Measurements from ENCODE around the gene LCN15.

Gene LCN15

GRCh38 chr9:136740971-136741882 lies 23.1 kb downstream of the LCN15 start:
- Histone ChIP-seq H3K36me3 (ENCODE audit: insufficient read depth, insufficient read length, low read length) (no peaks in the 10 kb centered on the region), H3K27me3 (ENCODE audit: insufficient read depth, insufficient read length) (peaks cover 4% of the 10 kb centered on the region), H3K4me3 (ENCODE audit: insufficient read length, low read depth) (no peak overlapping the region), H3K9ac (ENCODE audit: insufficient read length, low read depth) (no peak overlapping the region), H3K9me3 (ENCODE audit: insufficient read depth, low read length) (no peaks in the 10 kb centered on the region), H3K4me1 (ENCODE audit: insufficient read depth, insufficient read length) (peaks cover 21% of the 10 kb centered on the region)
- DNase-seq (ENCODE audit: low read depth, low spot score): no peak
- TF ChIP-seq YY1 (IDR thresholded peaks at IDR 0.05; ENCODE audit: insufficient read depth, insufficient read length): no peak
- TF ChIP-seq ZNF274 (IDR thresholded peaks at IDR 0.05; ENCODE audit: low read depth, low read length): no peak
- TF ChIP-seq SUZ12 (IDR thresholded peaks at IDR 0.05; ENCODE audit: extremely low read depth, insufficient read depth, insufficient read length): no peak

DNA sequence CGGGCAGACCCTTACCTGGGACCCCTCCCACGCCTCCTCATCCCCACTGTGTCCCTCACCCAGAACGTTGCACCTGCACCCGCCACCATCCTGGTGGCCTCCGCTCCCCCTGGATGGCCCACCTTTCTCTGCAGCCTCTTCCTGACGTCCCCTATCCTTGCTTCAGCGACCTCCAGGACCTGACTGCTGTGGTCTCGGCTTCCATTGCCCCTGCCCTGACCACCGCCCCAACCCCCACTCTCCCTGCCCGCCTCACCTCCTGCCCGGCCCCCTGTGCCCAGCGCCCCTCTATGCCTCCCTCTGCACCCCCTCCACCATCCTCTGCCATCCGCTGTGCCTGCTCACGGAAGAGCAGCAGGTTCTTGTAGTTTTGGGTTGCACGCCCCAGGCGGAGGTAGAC lies 23.8 kb downstream of the LCN15 start:
- peaks cover 4% of the 10 kb centered on the region for H3K27me3 ChIP-seq (ENCODE audit: insufficient read depth, insufficient read length)
- no peaks in the 10 kb centered on the region for H3K9me3 ChIP-seq (ENCODE audit: insufficient read depth, low read length)
- no peak overlapping the region for H3K4me3 ChIP-seq (ENCODE audit: insufficient read length, low read depth)
- no peaks in the 10 kb centered on the region for H3K36me3 ChIP-seq (ENCODE audit: insufficient read depth, insufficient read length, low read length)
- DNase-seq (ENCODE audit: low read depth, low spot score): no peak
- H3K4me1 ChIP-seq (ENCODE audit: insufficient read depth, insufficient read length): peaks cover 21% of the 10 kb centered on the region
- TF ChIP-seq ZNF274 (IDR thresholded peaks at IDR 0.05; ENCODE audit: low read depth, low read length) (no peak), YY1 (IDR thresholded peaks at IDR 0.05; ENCODE audit: insufficient read depth, insufficient read length) (no peak), SUZ12 (IDR thresholded peaks at IDR 0.05; ENCODE audit: extremely low read depth, insufficient read depth, insufficient read length) (no peak)
- H3K9ac ChIP-seq (ENCODE audit: insufficient read length, low read depth): no peak overlapping the region

- DNase-seq (ENCODE audit: low read depth, low spot score): no peak
- Histone ChIP-seq H3K27me3 (ENCODE audit: insufficient read depth, insufficient read length) (peaks cover 4% of the 10 kb centered on the region), H3K4me1 (ENCODE audit: insufficient read depth, insufficient read length) (peaks cover 21% of the 10 kb centered on the region), H3K9ac (ENCODE audit: insufficient read length, low read depth) (no peak overlapping the region), H3K36me3 (ENCODE audit: insufficient read depth, insufficient read length, low read length) (no peaks in the 10 kb centered on the region), H3K4me3 (ENCODE audit: insufficient read length, low read depth) (no peak overlapping the region), H3K9me3 (ENCODE audit: insufficient read depth, low read length) (no peaks in the 10 kb centered on the region)
- TF ChIP-seq SUZ12 (IDR thresholded peaks at IDR 0.05; ENCODE audit: extremely low read depth, insufficient read depth, insufficient read length): no peak
- TF ChIP-seq YY1 (IDR thresholded peaks at IDR 0.05; ENCODE audit: insufficient read depth, insufficient read length): no peak
- TF ChIP-seq ZNF274 (IDR thresholded peaks at IDR 0.05; ENCODE audit: low read depth, low read length): no peak
Measured at GRCh38 chr9:136740069-136740468, 24.2 kb downstream of the LCN15 start.

DNA sequence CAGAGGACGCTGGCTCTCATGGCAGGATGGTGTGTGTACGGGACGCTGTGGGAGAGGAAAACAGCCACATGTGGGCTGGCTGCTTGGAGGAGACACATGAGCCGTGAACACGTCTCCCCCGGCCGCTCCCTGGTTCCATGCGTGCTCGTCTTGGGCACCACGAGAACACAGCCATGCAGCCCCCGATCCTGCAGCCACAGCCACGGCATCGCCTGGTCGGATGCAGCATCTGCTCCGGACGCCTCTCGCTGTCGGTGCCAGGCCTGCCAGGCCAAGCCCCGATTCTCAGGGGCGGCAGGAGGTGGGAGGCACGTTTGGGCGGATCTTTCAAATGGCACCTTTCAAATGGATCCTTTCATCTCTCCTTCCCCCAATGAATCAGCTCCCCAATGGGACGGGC lies 24.8 kb downstream of the LCN15 start:
- H3K27me3 ChIP-seq (ENCODE audit: insufficient read depth, insufficient read length): peaks cover 4% of the 10 kb centered on the region
- no peak for TF ChIP-seq ZNF274 (IDR thresholded peaks at IDR 0.05; ENCODE audit: low read depth, low read length)
- no peak for TF ChIP-seq SUZ12 (IDR thresholded peaks at IDR 0.05; ENCODE audit: extremely low read depth, insufficient read depth, insufficient read length)
- TF ChIP-seq YY1 (IDR thresholded peaks at IDR 0.05; ENCODE audit: insufficient read depth, insufficient read length): no peak
- no peak overlapping the region for H3K4me3 ChIP-seq (ENCODE audit: insufficient read length, low read depth)
- H3K4me1 ChIP-seq (ENCODE audit: insufficient read depth, insufficient read length): peaks cover 21% of the 10 kb centered on the region
- no peak for DNase-seq (ENCODE audit: low read depth, low spot score)
- H3K9ac ChIP-seq (ENCODE audit: insufficient read length, low read depth): no peak overlapping the region
- no peaks in the 10 kb centered on the region for H3K9me3 ChIP-seq (ENCODE audit: insufficient read depth, low read length)
- H3K36me3 ChIP-seq (ENCODE audit: insufficient read depth, insufficient read length, low read length): no peaks in the 10 kb centered on the region

- Histone ChIP-seq H3K27me3 (ENCODE audit: insufficient read depth, insufficient read length) (peaks cover 6% of the 10 kb centered on the region), H3K9ac (ENCODE audit: insufficient read length, low read depth) (no peak overlapping the region), H3K36me3 (ENCODE audit: insufficient read depth, insufficient read length, low read length) (no peaks in the 10 kb centered on the region), H3K4me3 (ENCODE audit: insufficient read length, low read depth) (no peak overlapping the region), H3K4me1 (ENCODE audit: insufficient read depth, insufficient read length) (peaks cover 19% of the 10 kb centered on the region), H3K9me3 (ENCODE audit: insufficient read depth, low read length) (no peaks in the 10 kb centered on the region)
- DNase-seq (ENCODE audit: low read depth, low spot score): no peak
- TF ChIP-seq SUZ12 (IDR thresholded peaks at IDR 0.05; ENCODE audit: extremely low read depth, insufficient read depth, insufficient read length) (no peak), YY1 (IDR thresholded peaks at IDR 0.05; ENCODE audit: insufficient read depth, insufficient read length) (no peak), ZNF274 (IDR thresholded peaks at IDR 0.05; ENCODE audit: low read depth, low read length) (no peak)
Measured at GRCh38 chr9:136738960-136739359, 25.4 kb downstream of the LCN15 start.

DNA sequence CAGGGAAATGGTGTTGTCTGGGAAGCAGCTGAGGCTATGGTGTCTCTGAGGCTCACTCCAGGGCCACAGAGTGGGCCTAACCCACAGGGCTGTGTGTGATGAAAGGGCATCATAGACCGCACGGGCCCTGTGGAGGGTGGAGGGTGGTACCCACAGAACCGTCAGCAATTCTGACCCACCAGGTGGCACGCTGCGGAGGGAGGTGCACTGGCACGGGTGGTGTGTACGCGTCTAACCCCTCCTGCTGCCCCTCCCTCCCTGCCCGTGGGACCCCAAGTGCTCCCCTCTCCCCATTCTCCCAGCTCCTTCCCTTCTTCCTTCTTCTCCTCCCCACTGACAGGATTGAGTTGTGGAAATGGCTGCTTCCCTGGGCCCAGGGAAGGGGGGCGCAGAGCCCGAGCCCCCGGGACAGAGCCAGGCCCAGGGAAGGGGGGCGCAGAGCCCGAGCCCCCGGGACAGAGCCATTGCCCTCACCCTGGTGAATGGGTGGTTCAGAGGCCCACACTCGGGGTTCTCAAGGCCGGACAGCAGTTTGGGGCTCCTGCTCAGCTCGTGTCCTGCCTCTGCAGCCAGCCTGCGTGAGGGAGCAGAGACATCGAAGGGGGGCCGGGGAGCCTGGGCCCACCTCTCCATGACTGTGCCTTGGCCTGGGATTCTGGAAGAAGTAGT lies 28.4 kb downstream of the LCN15 start:
- Histone ChIP-seq H3K4me3 (ENCODE audit: insufficient read length, low read depth) (no peak overlapping the region), H3K27me3 (ENCODE audit: insufficient read depth, insufficient read length) (peaks cover 12% of the 10 kb centered on the region), H3K9me3 (ENCODE audit: insufficient read depth, low read length) (no peaks in the 10 kb centered on the region), H3K9ac (ENCODE audit: insufficient read length, low read depth) (peak overlapping the region; percentile 42), H3K4me1 (ENCODE audit: insufficient read depth, insufficient read length) (peaks cover 6% of the 10 kb centered on the region), H3K36me3 (ENCODE audit: insufficient read depth, insufficient read length, low read length) (peaks cover 4% of the 10 kb centered on the region)
- DNase-seq (ENCODE audit: low read depth, low spot score): no peak
- TF ChIP-seq SUZ12 (IDR thresholded peaks at IDR 0.05; ENCODE audit: extremely low read depth, insufficient read depth, insufficient read length) (no peak), ZNF274 (IDR thresholded peaks at IDR 0.05; ENCODE audit: low read depth, low read length) (no peak), YY1 (IDR thresholded peaks at IDR 0.05; ENCODE audit: insufficient read depth, insufficient read length) (no peak)

Data from NT2/D1 (cell line).